Measurements from ENCODE around the gene NLRP8.
"Not testable (repeated sequence)": the region's sequence is repeated elsewhere in the genome, so short reads cannot be mapped to it uniquely, and the experiment has no call there.

The NLRP8 gene

GRCh38 chr19:55947532-55947931, at the start of gene NLRP8:
TSS of gene NLRP8 (plus strand) at chr19:55947832.
- FAIRE-seq, result no peak

GRCh38 chr19:55898911-55899310, 48.7 kb upstream of the NLRP8 start:
- FAIRE-seq, result no peak

GRCh38 chr19:55901369-55902079, 46.1 kb upstream of the NLRP8 start:
- no peak for FAIRE-seq

- FAIRE-seq, result no peak
Measured at GRCh38 chr19:55902080-55902751, 45.4 kb upstream of the NLRP8 start.

- no peak for FAIRE-seq
Measured at GRCh38 chr19:55907286-55907685, 40.3 kb upstream of the NLRP8 start.

GRCh38 chr19:55907746-55908145, 39.9 kb upstream of the NLRP8 start:
- no peak for FAIRE-seq

- FAIRE-seq, result no peak
Measured at GRCh38 chr19:55909801-55910200, 37.8 kb upstream of the NLRP8 start.

- FAIRE-seq, result no peak
Measured at GRCh38 chr19:55912916-55913315, 34.7 kb upstream of the NLRP8 start.

GRCh38 chr19:55913643-55914268, 33.9 kb upstream of the NLRP8 start:
- no peak for FAIRE-seq

- FAIRE-seq, result no peak
Measured at GRCh38 chr19:55923556-55923955, 24.1 kb upstream of the NLRP8 start.

- no peak for FAIRE-seq
Measured at GRCh38 chr19:55927991-55928390, 19.6 kb upstream of the NLRP8 start.

GRCh38 chr19:55929258-55929657, 18.4 kb upstream of the NLRP8 start:
- not testable (repeated sequence) for FAIRE-seq

- FAIRE-seq, result no peak
Measured at GRCh38 chr19:55930996-55931515, 16.6 kb upstream of the NLRP8 start.

- no peak for FAIRE-seq
Measured at GRCh38 chr19:55931936-55932386, 15.7 kb upstream of the NLRP8 start, which contains the start of gene NLRP13. TSS of gene NLRP13 (minus strand) at chr19:55932336. CDS start at chr19:55932311, 25 bp downstream.

GRCh38 chr19:55935206-55935605, 12.4 kb upstream of the NLRP8 start:
- no peak for FAIRE-seq

- no peak for FAIRE-seq
Measured at GRCh38 chr19:55939206-55939605, 8.4 kb upstream of the NLRP8 start.

- no peak for FAIRE-seq
Measured at GRCh38 chr19:55940306-55940705, 7.3 kb upstream of the NLRP8 start.

- FAIRE-seq, result not testable (repeated sequence)
Measured at GRCh38 chr19:55950566-55950965, 2.9 kb downstream of the NLRP8 start.

- FAIRE-seq, result no peak
Measured at GRCh38 chr19:55956431-55956830, 8.8 kb downstream of the NLRP8 start.

- no peak for FAIRE-seq
Measured at GRCh38 chr19:55958356-55958755, 10.7 kb downstream of the NLRP8 start.

GRCh38 chr19:55959996-55960675, 12.5 kb downstream of the NLRP8 start:
- no peak for FAIRE-seq

GRCh38 chr19:55962186-55962585, 14.6 kb downstream of the NLRP8 start:
- no peak for FAIRE-seq

GRCh38 chr19:55973982-55974381, 26.4 kb downstream of the NLRP8 start:
- no peak for FAIRE-seq
